SJCRH30 (cell line): ENCODE results near the gene CDC42BPG. TPM values are rescaled to one million over a fixed set of nuclear protein-coding genes. Genes with fewer than 3 reads are reported as not detected.

ENCODE experiments used
- DNase-seq, 2 experiments: peaks; one replicate each; pipeline ENCODE4 v3.0.0-alpha.2; 2015 to 2020
- H3K27ac ChIP-seq: fragments of 250-450 bp; sonication (Bioruptor Pico); 2 replicates; pipeline ENCODE4 v1.5.1; 2020; ENCODE audit warnings: mild to moderate bottlenecking, moderate library complexity
- H3K27me3 ChIP-seq: fragments of 250-450 bp; sonication (Bioruptor Pico); 2 replicates; pipeline ENCODE4 v1.5.1; 2020; ENCODE audit warnings: mild to moderate bottlenecking, moderate library complexity
- H3K36me3 ChIP-seq: fragments of 250-450 bp; sonication (Bioruptor Pico); 2 replicates; pipeline ENCODE4 v1.5.1; 2020; ENCODE audit warnings: mild to moderate bottlenecking, moderate library complexity
- H3K4me1 ChIP-seq: fragments of 250-450 bp; sonication (Bioruptor Pico); 2 replicates; pipeline ENCODE4 v1.5.1; 2020; ENCODE audit warnings: mild to moderate bottlenecking, moderate library complexity
- H3K4me3 ChIP-seq: fragments of 250-450 bp; sonication (Bioruptor Pico); 2 replicates; pipeline ENCODE4 v1.5.1; 2020; ENCODE audit warnings: mild to moderate bottlenecking, moderate library complexity
- H3K9me3 ChIP-seq: fragments of 250-450 bp; sonication (Bioruptor Pico); replicated peaks from 2 replicates; pipeline ENCODE4 v1.5.1; 2020; ENCODE audit warnings: mild to moderate bottlenecking, moderate library complexity
- total RNA-seq: library from RNA; depleted of rRNA; stranded (reverse); fragments of >200 nt; shearing (Covaris generic); gene quantifications from 2 replicates; pipeline ENCODE4 v1.2.3, GENCODE V29; 2014; rRNA removed

Gene CDC42BPG, protein sequence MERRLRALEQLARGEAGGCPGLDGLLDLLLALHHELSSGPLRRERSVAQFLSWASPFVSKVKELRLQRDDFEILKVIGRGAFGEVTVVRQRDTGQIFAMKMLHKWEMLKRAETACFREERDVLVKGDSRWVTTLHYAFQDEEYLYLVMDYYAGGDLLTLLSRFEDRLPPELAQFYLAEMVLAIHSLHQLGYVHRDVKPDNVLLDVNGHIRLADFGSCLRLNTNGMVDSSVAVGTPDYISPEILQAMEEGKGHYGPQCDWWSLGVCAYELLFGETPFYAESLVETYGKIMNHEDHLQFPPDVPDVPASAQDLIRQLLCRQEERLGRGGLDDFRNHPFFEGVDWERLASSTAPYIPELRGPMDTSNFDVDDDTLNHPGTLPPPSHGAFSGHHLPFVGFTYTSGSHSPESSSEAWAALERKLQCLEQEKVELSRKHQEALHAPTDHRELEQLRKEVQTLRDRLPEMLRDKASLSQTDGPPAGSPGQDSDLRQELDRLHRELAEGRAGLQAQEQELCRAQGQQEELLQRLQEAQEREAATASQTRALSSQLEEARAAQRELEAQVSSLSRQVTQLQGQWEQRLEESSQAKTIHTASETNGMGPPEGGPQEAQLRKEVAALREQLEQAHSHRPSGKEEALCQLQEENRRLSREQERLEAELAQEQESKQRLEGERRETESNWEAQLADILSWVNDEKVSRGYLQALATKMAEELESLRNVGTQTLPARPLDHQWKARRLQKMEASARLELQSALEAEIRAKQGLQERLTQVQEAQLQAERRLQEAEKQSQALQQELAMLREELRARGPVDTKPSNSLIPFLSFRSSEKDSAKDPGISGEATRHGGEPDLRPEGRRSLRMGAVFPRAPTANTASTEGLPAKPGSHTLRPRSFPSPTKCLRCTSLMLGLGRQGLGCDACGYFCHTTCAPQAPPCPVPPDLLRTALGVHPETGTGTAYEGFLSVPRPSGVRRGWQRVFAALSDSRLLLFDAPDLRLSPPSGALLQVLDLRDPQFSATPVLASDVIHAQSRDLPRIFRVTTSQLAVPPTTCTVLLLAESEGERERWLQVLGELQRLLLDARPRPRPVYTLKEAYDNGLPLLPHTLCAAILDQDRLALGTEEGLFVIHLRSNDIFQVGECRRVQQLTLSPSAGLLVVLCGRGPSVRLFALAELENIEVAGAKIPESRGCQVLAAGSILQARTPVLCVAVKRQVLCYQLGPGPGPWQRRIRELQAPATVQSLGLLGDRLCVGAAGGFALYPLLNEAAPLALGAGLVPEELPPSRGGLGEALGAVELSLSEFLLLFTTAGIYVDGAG (N-terminal part only)
- 0.03 and 0.10 TPM in 2 replicates for total RNA-seq

DNA sequence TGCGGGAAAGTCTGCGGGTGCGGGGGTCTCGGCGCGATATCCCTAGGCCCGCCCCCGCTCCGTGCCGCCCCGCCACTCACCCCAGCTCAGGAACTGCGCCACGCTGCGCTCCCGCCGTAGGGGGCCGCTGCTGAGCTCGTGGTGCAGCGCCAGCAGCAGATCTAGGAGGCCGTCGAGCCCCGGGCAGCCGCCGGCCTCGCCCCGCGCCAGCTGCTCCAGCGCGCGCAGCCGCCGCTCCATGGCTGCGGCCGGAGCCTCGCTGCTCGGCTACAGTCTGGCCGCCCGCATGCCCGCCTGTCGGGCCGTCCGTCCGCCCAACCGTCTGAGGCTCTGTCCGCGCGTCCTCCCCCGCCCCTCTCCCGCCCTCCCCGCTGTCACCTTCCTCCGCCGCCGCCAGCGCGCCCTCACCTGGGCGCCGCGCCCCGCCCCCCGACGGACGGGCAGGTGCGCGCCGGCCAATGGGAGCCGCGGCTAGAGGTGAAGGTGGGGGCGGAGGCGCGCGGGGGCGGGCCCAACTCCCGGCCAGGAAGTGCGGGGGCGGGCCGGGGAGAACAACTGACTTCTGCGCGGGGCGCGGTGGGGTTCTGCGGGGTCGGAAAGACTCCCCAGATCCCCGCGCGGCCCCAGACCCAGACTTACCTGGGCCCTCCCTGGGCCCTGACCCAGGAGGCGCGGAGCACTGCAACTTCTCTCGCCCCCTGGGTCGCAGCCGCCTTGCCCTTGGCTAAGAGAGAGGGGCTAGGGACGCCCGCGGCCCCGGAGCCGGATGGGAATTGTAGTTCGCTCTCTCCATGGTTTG lies at the start of gene CDC42BPG:
Gene CDC42BPG (minus strand): TSS at position 324 of the 799 bp plus-strand sequence. CDS start 84 bp downstream, at position 240.
- no peaks in the 10 kb centered on the region for H3K9me3 ChIP-seq
- H3K27ac ChIP-seq: no peak within 1 kb of the TSS
- no peaks in the 10 kb centered on the region for H3K36me3 ChIP-seq
- peaks cover 18% of the 10 kb centered on the region for H3K4me1 ChIP-seq
- H3K4me3 ChIP-seq: no peak within 1 kb of the TSS
- peak; percentile 68 to 76 for DNase-seq
- H3K27me3 ChIP-seq: no peaks in the 10 kb centered on the region

DNA sequence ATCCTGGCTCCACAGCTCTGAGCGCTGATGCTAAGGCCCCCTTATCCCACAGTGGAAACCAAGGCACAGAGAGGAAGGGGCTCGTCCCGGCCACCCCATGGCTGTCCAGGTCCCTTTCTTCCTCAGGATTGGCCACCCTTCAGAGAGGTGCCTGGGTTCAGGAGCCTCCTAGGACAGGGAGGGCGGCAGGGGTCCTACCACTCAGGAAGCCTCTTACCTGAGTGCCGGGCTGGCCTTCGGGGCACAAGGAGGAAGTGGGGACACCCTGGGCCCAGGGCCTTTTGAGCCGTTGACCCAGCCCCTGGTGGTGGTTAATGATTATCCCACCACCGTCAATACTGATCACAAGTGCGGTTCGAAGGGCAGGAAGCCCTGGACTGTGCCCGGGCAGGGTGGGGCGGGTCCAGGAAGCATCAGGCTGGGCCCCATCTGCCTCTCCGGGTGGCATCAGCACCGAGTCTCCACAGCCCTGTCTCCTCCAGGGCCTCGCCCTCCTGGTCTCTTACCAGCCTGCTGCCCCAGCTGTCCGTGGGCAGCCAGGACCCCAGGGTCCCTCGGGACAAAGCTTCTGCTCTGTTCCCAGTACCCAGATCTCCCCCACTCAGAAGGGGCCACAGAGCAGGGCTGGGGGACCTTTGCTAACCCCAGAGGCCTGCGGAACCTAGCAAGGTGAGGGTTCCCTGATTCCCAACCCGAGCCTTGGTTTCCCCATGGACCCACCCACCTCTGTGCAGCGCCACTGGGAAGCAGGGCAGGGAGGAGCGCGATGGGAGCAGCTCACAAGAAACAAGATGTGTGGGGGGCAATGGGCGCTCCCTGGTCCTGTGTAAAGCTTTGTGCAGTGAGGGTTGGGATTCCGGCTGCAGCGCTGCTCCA lies 49.0 kb upstream of the CDC42BPG start:
- no peak overlapping the region for H3K27ac ChIP-seq
- H3K4me3 ChIP-seq: no peak overlapping the region
- no peaks in the 10 kb centered on the region for H3K9me3 ChIP-seq
- DNase-seq: no peak
- no peaks in the 10 kb centered on the region for H3K27me3 ChIP-seq
- no peaks in the 10 kb centered on the region for H3K36me3 ChIP-seq
- no peaks in the 10 kb centered on the region for H3K4me1 ChIP-seq

DNA sequence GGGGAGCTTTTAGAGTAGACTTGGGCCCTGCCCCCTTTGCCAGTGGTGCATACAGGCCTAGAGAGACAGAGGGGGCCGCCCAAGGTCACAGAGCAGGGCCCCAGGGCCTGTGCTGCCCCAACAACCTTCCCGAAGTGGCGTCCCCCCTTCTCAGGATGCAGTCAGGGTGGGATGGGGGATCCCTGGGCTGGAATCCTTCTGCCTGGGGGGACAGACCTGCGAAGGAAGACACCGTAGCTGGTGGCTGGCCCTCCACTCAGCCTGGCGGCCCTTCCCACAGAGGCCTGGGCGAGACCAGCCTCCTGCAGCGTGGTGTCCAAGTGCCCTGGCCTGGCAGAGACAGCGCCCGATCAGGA lies 48.4 kb upstream of the CDC42BPG start:
- H3K36me3 ChIP-seq: no peaks in the 10 kb centered on the region
- no peaks in the 10 kb centered on the region for H3K27me3 ChIP-seq
- no peak for DNase-seq
- H3K4me3 ChIP-seq: no peak overlapping the region
- H3K9me3 ChIP-seq: no peaks in the 10 kb centered on the region
- H3K27ac ChIP-seq: no peak overlapping the region
- no peaks in the 10 kb centered on the region for H3K4me1 ChIP-seq

DNA sequence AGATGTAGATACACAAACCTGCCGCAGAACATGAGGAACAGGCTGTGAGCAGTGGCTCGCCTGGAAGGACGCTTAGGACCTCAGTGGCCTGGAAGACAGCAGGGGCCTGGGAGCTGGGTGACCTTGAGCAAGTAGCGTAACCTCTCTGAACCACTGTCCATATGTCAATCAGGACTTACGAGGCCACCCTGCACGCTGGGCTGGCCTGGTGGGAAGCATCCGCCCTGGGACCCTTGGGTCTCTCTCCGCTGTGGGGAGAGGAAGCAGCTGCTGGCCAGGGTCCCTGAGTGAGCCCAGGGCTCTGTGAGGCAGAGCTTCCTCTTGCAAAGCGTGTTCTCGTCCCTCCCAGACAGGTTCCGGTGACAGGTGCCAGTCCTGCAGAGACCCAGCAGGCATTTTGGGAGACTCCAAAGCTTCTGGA lies 48.0 kb upstream of the CDC42BPG start:
- Histone ChIP-seq H3K27ac (no peak overlapping the region), H3K4me1 (peaks cover 3% of the 10 kb centered on the region; the same call in 1 of the 2 replicates), H3K27me3 (no peaks in the 10 kb centered on the region), H3K36me3 (no peaks in the 10 kb centered on the region), H3K9me3 (no peaks in the 10 kb centered on the region), H3K4me3 (no peak overlapping the region)
- no peak for DNase-seq

DNA sequence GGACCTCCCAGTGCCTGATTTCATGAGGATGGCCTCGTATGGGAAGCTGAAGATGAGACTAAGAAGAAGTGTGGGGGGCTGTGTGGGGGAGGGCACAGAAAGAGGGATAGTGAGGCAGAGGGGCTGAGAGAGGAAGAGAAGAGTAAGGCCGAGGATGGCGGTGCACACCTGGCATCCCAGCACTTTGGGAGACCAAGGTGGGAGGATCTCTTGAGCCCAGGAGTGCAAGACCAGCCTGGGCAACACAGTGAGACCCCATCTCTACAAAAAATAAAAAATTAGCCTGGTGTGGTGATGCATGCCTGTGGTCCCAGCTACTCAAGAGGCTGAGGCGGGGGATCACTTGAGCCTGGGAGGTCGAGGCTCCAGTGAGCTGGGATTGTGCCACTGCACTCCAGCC lies 47.4 kb upstream of the CDC42BPG start:
- Histone ChIP-seq H3K27me3 (no peaks in the 10 kb centered on the region), H3K4me3 (no peak overlapping the region), H3K27ac (no peak overlapping the region), H3K4me1 (peaks cover 6% of the 10 kb centered on the region; the same call in 1 of the 2 replicates), H3K9me3 (no peaks in the 10 kb centered on the region), H3K36me3 (no peaks in the 10 kb centered on the region)
- DNase-seq: no peak

DNA sequence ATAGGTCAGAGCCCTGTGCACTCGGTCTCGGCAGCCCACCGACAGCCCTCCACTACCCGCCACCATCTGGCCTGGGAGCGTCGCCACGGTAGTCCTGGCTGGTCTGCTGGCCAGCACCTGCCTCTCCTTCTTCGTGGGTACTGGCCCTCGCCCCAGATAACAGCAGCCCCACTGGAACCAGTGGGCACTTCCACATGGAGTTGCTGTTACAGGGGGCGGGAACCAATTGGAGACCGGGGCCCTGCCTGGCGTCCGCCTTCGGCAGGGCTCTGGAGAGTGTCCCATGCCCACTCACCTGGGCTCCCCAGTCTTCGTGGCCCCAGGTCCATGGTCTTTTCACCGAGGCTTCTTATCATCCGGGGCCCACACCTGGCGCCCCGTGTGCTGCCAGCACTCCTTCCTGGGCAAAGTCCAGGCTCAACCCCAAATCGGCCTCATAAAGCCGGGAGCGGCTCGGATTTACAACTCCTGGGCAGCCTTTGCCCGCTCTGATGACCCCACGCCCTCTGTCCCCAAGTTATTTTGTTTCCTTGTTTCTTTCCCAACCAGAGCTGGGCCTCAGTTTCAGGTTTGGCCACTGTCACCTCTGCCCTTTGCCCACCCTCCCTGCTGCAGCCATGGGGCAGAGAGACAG lies 46.9 kb upstream of the CDC42BPG start:
- H3K27ac ChIP-seq: no peak overlapping the region
- H3K4me1 ChIP-seq: peaks cover 6% of the 10 kb centered on the region; the same call in 1 of the 2 replicates
- no peak for DNase-seq
- H3K27me3 ChIP-seq: no peaks in the 10 kb centered on the region
- no peaks in the 10 kb centered on the region for H3K9me3 ChIP-seq
- H3K4me3 ChIP-seq: no peak overlapping the region
- no peaks in the 10 kb centered on the region for H3K36me3 ChIP-seq

DNA sequence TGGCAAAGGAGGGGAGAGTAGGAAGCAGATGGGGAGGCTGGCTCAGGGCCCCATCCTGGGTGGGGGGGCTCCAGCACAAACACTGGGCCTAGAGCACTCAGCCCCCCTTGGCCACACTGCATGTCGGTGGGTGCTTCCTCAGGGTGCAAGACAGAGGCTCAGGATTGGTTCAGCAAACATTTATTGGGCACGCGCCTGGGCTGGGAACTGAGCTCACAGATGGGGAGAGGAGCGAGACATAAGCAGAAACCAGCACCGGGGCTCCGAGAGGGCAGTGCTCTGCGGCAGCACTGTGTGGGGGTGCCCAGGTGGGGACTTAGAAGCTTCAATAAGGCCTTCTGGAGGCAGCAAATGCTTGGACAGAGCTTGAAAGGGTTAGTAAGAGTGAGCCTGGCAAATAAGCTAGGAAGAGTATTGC lies 46.1 kb upstream of the CDC42BPG start:
- no peaks in the 10 kb centered on the region for H3K36me3 ChIP-seq
- H3K9me3 ChIP-seq: no peaks in the 10 kb centered on the region
- no peaks in the 10 kb centered on the region for H3K27me3 ChIP-seq
- H3K27ac ChIP-seq: no peak overlapping the region
- no peak overlapping the region for H3K4me3 ChIP-seq
- H3K4me1 ChIP-seq: peaks cover 6% of the 10 kb centered on the region; the same call in 1 of the 2 replicates
- DNase-seq: no peak

DNA sequence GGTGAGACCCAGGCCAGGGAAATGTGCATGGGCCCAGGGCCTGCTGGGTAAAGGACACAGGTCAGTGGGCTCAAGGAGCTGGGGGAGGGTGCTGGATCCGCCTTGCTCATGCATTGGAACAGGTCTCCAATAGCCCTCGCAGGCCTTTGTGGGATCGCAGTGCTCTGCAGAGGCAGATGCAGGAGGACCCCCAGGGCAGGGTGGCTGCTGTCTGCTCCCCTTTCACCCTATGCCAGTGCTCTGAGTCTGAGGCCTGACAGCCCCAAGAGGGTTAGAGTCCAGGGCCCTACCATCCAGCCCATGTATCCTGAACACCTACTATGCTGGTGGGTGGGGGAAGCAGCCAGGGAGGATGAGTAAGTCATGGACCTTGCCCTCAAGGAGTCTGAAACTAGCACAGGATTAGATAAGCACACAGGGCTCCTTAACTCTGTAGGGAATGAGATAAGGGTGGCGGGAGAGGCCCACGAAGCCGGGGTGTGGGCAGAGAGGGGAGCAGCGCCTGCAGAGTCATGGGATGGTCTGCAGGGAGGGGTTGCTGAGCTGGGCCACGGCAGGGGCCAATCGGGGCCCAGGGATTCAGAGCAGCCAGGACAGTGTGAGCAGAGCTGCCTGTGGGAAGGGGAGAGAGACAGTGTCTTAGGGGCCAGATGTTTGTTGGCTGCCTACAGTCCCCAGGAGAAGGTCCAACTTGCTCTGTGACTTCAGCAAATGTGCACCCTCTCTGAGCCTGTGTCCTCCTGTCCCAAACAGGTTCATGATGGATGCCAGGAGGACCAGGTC lies 44.5 kb upstream of the CDC42BPG start:
- H3K4me3 ChIP-seq: no peak overlapping the region
- peaks cover 6% of the 10 kb centered on the region; the same call in 1 of the 2 replicates for H3K4me1 ChIP-seq
- H3K9me3 ChIP-seq: no peaks in the 10 kb centered on the region
- DNase-seq: no peak
- no peak overlapping the region for H3K27ac ChIP-seq
- H3K27me3 ChIP-seq: 0 out of 2 replicates have a peak, but pooled peaks cover 4% of the 10 kb centered on the region
- H3K36me3 ChIP-seq: no peaks in the 10 kb centered on the region

DNA sequence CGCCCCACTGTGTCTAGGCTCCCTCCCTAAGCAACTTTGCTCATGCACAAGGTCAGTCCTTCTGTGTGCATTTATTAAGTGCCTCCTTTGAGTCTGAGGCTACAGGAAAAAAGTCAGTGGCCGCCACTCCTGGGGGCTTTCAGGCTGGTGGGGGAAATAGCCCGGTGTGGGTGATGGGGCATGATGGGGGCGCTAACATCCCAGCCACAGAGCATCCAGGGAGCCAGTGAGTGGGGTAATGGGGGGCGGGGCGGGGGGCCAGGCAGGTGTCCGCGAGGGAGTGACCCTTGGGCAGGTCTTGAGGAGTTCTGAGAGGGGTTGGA lies 43.9 kb upstream of the CDC42BPG start:
- Histone ChIP-seq H3K4me1 (peaks cover 6% of the 10 kb centered on the region; the same call in 1 of the 2 replicates), H3K27ac (no peak overlapping the region), H3K36me3 (no peaks in the 10 kb centered on the region), H3K4me3 (peak overlapping the region; percentile 43), H3K9me3 (no peaks in the 10 kb centered on the region), H3K27me3 (0 out of 2 replicates have a peak, but pooled peaks cover 8% of the 10 kb centered on the region)
- DNase-seq: no peak

DNA sequence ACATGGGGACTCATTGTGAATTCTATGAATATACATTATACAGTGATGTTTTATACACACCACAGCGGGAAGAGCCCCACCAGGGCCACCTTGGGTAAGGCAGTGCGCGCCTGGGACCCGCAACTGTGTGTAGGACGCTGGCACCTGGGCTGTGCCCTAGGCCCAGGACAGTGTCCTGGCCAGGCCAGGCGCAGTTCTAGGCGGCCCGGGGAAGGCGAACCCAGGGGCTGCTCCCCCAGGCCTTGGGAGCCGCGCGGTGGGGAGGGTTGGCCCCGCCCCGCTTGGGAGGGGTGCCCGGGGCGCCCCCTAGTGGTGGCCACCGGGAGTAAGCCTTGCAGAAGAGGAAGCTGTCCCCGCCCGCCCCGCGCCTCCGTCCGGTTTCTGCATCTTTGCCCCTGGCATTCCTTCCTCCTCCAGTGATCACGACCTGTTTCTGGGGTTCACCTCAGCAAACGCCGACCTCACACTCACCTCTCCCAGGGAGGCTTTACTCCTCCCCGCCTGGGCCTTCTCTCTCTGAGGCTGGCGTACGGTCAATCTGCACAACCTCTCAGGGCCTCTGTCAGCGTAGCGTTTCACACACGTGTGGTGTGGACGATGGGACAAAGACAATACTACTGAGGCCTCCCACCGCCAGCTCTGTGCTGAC lies 43.4 kb upstream of the CDC42BPG start:
- H3K9me3 ChIP-seq: no peaks in the 10 kb centered on the region
- H3K27me3 ChIP-seq: 0 out of 2 replicates have a peak, but pooled peaks cover 9% of the 10 kb centered on the region
- H3K4me3 ChIP-seq: peak overlapping the region; percentile 43
- H3K4me1 ChIP-seq: peaks cover 6% of the 10 kb centered on the region; the same call in 1 of the 2 replicates
- no peak overlapping the region for H3K27ac ChIP-seq
- H3K36me3 ChIP-seq: no peaks in the 10 kb centered on the region
- DNase-seq: peak; percentile 73 to 82

DNA sequence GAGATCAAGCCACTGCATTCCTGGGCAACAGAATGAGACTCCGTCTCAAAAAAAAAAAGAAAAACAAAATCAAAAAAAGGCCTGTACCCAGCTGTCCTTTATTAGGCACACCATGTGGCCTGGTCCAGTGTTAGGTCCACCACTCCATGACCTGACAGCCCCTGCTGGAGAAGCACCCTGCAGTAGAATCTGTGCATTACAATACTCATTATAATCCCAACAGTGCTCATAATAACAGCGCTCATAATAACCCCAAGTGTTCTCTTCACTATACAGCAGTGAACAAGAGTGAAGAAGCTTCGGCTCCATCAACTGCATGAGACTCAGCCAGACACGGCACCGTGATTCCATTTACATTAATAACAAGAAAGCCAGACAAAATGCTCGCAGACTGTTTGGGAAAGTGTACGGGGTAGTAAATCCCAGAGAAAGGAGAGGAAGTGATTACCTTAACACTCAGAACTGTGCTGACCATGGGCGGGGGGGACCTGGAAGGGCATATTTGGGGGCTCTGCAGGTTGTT lies 42.8 kb upstream of the CDC42BPG start:
- Histone ChIP-seq H3K27ac (no peak overlapping the region), H3K9me3 (no peaks in the 10 kb centered on the region), H3K4me3 (no peak overlapping the region), H3K36me3 (no peaks in the 10 kb centered on the region), H3K27me3 (0 out of 2 replicates have a peak, but pooled peaks cover 9% of the 10 kb centered on the region), H3K4me1 (peaks cover 6% of the 10 kb centered on the region; the same call in 1 of the 2 replicates)
- DNase-seq: no peak
